Pancreas (tissue), 10 donors: ENCODE data around the gene CTIF. TPM values are rescaled to one million over a fixed set of nuclear protein-coding genes. Genes with fewer than 3 reads are reported as not detected.

Experiments used
- ATAC-seq, 4 donors: fragments of 200-7000 bp; cut with Tn5 transposase; one replicate each; pipeline versions ENCODE4 v1.8.0 to v1.9.1; 2020; ENCODE audit warnings: mild to moderate bottlenecking in 4 of 4, moderate library complexity in 4 of 4
- DNase-seq, 6 donors: peaks; one replicate each; pipeline ENCODE4 v3.0.0-alpha.2; 2020
- FAIRE-seq: peaks from 2 replicates; lab custom pipeline; 2012; peaks lifted over from hg19 to GRCh38; lab: Jason Lieb, UNC
- H3K27ac ChIP-seq, 4 donors: fragments of 200-600 bp; sonication (generic); 1 replicate in 3 of 4; 2 replicates in 1 of 4; pipeline versions ENCODE4 v1.5.0 to v1.8.0; 2020
- H3K27me3 ChIP-seq, 4 donors: fragments of 200-600 bp; one replicate each; pipeline ENCODE4 v1.8.0; 2021
- H3K36me3 ChIP-seq, 3 donors: fragments of 200-600 bp; sonication (generic) in 1 of 3; one replicate each; pipeline versions ENCODE4 v1.5.0 to v1.8.0; 2020 to 2021
- H3K4me1 ChIP-seq, 3 donors: fragments of 200-600 bp; one replicate each; pipeline ENCODE4 v1.8.0; 2021
- H3K4me3 ChIP-seq, 4 donors: fragments of 200-600 bp; sonication (generic) in 2 of 4; one replicate each; pipeline versions ENCODE4 v1.5.0 to v1.8.0; 2020 to 2021
- H3K9me3 ChIP-seq, 4 donors: fragments of 200-600 bp; one replicate each; pipeline ENCODE4 v1.8.0; 2021
- WGBS, 2 donors: extraction: QIAGEN DNeasy Blood & Tissue Kit; methylation state at CpG; one replicate each; pipeline ENCODE4 v1.1.7; 2013; 5-methylcytosine and 5-hydroxymethylcytosine counted together
- intact Hi-C, 3 donors: fragments of 100-400 bp; cut with DNase I; formaldehyde crosslinking; loops; one replicate each; pipeline versions ENCODE4 v1.11.1 to v1.14.2; 2022
- polyA plus RNA-seq, 2 donors: library from polyadenylated mRNA; stranded (reverse); fragments of 200-250 nt; gene quantifications; one replicate each; pipeline ENCODE4 v1.2.3, GENCODE V29; 2013
- total RNA-seq, 6 donors: library from RNA; stranded (reverse); fragmentation: NEBNext Ultra II Directional in 4 of 6; extraction: Animal tissue kit (Norgen Biotek cat#: 25700) in 4 of 6; gene quantifications; one replicate each; pipeline versions ENCODE4 v1.2.1 to v1.2.4, GENCODE V29; 2021 to 2023
- TF ChIP-seq, protein P1 (sequence below), 4 donors: fragments of 200-600 bp; sonication (generic) in 3 of 4; IDR thresholded peaks; one replicate each; pipeline versions ENCODE4 v1.5.0 to v1.8.0; 2021; ENCODE audit warnings: antibody characterized with exemption in 4 of 4
- donor health status: healthy with polysubstance abuse.
- donor health status: DM: no; HTN: no; CAD: no; lungs with moderate emphysema.
- donor health status: DM: no; HTN: no; CAD: no.
- donor health status: control.
- donor health status: control.
- donor health status: Bipolar disorder and iron deficiency.
- donor health status: DM: yes; HTN: yes; CAD: no.
- donor health status: DM: no; HTN: no; CAD: no.
- donor health status: DM: no; HTN: no; CAD: no.
- donor health status: DM: yes; HTN: yes; CAD: no.

Gene CTIF
- total and polyA plus RNA-seq, 8 donors = 15.1 to 27.4 (median 16.7) TPM

- TF ChIP-seq, protein P1, sequence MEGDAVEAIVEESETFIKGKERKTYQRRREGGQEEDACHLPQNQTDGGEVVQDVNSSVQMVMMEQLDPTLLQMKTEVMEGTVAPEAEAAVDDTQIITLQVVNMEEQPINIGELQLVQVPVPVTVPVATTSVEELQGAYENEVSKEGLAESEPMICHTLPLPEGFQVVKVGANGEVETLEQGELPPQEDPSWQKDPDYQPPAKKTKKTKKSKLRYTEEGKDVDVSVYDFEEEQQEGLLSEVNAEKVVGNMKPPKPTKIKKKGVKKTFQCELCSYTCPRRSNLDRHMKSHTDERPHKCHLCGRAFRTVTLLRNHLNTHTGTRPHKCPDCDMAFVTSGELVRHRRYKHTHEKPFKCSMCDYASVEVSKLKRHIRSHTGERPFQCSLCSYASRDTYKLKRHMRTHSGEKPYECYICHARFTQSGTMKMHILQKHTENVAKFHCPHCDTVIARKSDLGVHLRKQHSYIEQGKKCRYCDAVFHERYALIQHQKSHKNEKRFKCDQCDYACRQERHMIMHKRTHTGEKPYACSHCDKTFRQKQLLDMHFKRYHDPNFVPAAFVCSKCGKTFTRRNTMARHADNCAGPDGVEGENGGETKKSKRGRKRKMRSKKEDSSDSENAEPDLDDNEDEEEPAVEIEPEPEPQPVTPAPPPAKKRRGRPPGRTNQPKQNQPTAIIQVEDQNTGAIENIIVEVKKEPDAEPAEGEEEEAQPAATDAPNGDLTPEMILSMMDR (IDR thresholded peaks at IDR 0.05) = no peak
- intact Hi-C loops = no loop called here
- H3K9me3 ChIP-seq = no peaks in the 10 kb centered on the region
- no peaks in the 10 kb centered on the region for H3K27me3 ChIP-seq
- ATAC-seq = peak in 2 of 4 donors; percentile 37 to 43
- WGBS, 2 donors = 74 to 79% methylated on average over 9 of the region's 9 CpGs
- peak in 1 of 6 donors; percentile 34 for DNase-seq
- H3K27ac ChIP-seq = no peak overlapping the region
- FAIRE-seq = no peak
- no peaks in the 10 kb centered on the region for H3K36me3 ChIP-seq
- H3K4me1 ChIP-seq = peaks cover 0 to 17% (median 17%) of the 10 kb centered on the region in 3 donors
- H3K4me3 ChIP-seq = no peak overlapping the region
These were observed 259.0 kb downstream of the CTIF start for GRCh38 chr18:48797841-48798255.

- H3K4me1 ChIP-seq = peaks cover 0 to 21% (median 17%) of the 10 kb centered on the region in 3 donors
- no peak overlapping the region for H3K4me3 ChIP-seq
- no peak for FAIRE-seq
- H3K27me3 ChIP-seq = no peaks in the 10 kb centered on the region
- intact Hi-C loops = no loop called here
- TF ChIP-seq, protein P1 (IDR thresholded peaks at IDR 0.05) = no peak
- H3K27ac ChIP-seq = no peak overlapping the region
- no peak for ATAC-seq
- peak in 2 of 6 donors; percentile 9 to 16 for DNase-seq
- H3K36me3 ChIP-seq = no peaks in the 10 kb centered on the region
- 93 to 94% methylated on average over 17 of the region's 17 CpGs for WGBS, 2 donors
- no peaks in the 10 kb centered on the region for H3K9me3 ChIP-seq
These were observed 259.8 kb downstream of the CTIF start for GRCh38 chr18:48798334-48799245.

DNA sequence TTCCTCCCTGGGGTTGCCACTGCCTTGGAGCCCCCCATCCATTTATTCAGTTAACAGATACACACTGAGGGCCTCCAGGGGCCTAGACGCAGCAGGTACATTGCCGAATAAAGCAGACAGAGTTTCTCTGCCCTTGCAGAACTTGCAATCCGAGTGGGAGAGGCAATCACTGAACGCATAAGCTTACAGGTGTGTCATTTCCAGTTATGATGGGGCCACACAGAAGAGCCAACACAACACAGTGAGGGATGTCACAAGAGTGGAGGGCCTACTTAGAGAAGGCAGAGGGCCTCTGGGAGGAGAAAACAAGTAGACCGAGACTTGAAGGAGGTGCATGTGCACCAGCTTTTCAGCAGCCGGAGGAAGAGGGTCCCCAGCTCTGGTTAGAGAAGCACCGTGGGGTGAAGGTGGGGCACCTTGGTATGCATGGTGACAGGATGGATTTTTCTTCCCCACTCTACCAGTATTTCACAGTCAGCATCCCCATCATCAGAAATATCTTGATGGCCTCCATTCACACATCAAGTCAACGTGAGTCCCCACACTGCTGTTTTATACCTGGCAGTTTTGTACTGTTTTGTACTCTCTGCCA, 261.0 kb downstream of the CTIF start:
- ATAC-seq (no peak), FAIRE-seq (no peak), DNase-seq (peak in 3 of 6 donors; percentile 4 to 8 (median 5))
- Histone ChIP-seq H3K27me3 (no peaks in the 10 kb centered on the region), H3K4me3 (no peak overlapping the region), H3K27ac (no peak overlapping the region), H3K4me1 (peaks cover 0 to 21% (median 17%) of the 10 kb centered on the region in 3 donors), H3K36me3 (no peaks in the 10 kb centered on the region), H3K9me3 (no peaks in the 10 kb centered on the region)
- intact Hi-C loops = no loop called here
- TF ChIP-seq, protein P1 (IDR thresholded peaks at IDR 0.05) = no peak
- WGBS, 2 donors = 96% methylated on average over 8 of the region's 8 CpGs

DNA sequence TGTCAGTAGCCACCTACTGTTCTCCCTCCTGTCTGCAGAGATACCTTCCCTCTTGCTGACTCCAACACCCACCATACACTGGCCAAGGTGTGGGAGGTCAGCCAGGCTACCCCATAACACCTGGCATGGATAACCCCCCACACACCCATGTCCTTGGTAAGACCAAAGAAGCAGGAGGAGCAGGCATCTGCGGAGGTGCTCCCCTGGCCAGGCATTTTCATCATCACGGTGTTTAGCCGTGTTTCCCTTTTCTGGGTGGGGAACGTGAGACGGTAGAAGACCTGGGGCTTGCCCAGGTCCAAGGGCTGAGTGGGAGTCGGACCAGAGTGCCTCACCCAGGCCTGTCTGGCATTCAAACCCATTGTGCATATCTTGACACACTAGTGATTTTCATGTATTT, 261.6 kb downstream of the CTIF start:
- TF ChIP-seq, protein P1 (IDR thresholded peaks at IDR 0.05) = no peak
- WGBS, 2 donors = 99% methylated on average over 6 of the region's 6 CpGs
- no peaks in the 10 kb centered on the region for H3K36me3 ChIP-seq
- ATAC-seq (no peak), DNase-seq (peak in 3 of 6 donors; percentile 7 to 24 (median 14)), FAIRE-seq (no peak)
- H3K4me3 ChIP-seq = no peak overlapping the region
- H3K27me3 ChIP-seq = no peaks in the 10 kb centered on the region
- peaks cover 0 to 21% (median 17%) of the 10 kb centered on the region in 3 donors for H3K4me1 ChIP-seq
- no peak overlapping the region for H3K27ac ChIP-seq
- intact Hi-C loops = no loop called here
- H3K9me3 ChIP-seq = no peaks in the 10 kb centered on the region
